Spleen (tissue), 11 donors: ENCODE measurements around the gene MATN1. TPM values are rescaled to one million over a fixed set of nuclear protein-coding genes. Genes with fewer than 3 reads are reported as not detected.

Experiments used
- DNase-seq: peaks from one replicate; pipeline ENCODE4 v3.0.0-alpha.2; 2020
- H3K27ac ChIP-seq, 8 donors: fragments of 200-600 bp; sonication (generic) in 7 of 8; 1 replicate in 4 of 8; 2 replicates in 4 of 8; pipeline versions ENCODE4 v1.5.0 to v1.8.0; 2016 to 2021; ENCODE audit warnings: inconsistent platforms in 4 of 8, mild to moderate bottlenecking in 4 of 8, moderate library complexity in 1 of 8
- H3K27me3 ChIP-seq, 7 donors: fragments of 200-600 bp; sonication (generic) in 6 of 7; replicated peaks in 1 of 7; 1 replicate in 4 of 7; 2 replicates in 3 of 7; pipeline versions ENCODE4 v1.5.0 to v1.8.0; 2016 to 2021; ENCODE audit warnings: inconsistent platforms in 3 of 7, mild to moderate bottlenecking in 1 of 7
- H3K36me3 ChIP-seq, 6 donors: fragments of 200-600 bp; sonication (generic) in 5 of 6; 1 replicate in 4 of 6; 2 replicates in 2 of 6; pipeline versions ENCODE4 v1.5.0 to v1.8.0; 2016 to 2021; ENCODE audit warnings: inconsistent platforms in 2 of 6
- H3K4me1 ChIP-seq, 6 donors: fragments of 200-600 bp; sonication (generic) in 5 of 6; 1 replicate in 3 of 6; 2 replicates in 3 of 6; pipeline versions ENCODE4 v1.5.0 to v1.8.0; 2016 to 2021; ENCODE audit warnings: inconsistent platforms in 3 of 6
- H3K4me3 ChIP-seq, 8 donors: fragments of 200-600 bp; sonication (generic) in 7 of 8; 1 replicate in 4 of 8; 2 replicates in 4 of 8; pipeline versions ENCODE4 v1.5.0 to v1.8.0; 2016 to 2021; ENCODE audit warnings: inconsistent platforms in 4 of 8, mild to moderate bottlenecking in 4 of 8, moderate library complexity in 2 of 8
- H3K9me3 ChIP-seq, 8 donors: fragments of 200-600 bp; sonication (generic) in 7 of 8; 1 replicate in 4 of 8; 2 replicates in 4 of 8; pipeline versions ENCODE4 v1.5.0 to v1.8.0; 2016 to 2021; ENCODE audit warnings: inconsistent platforms in 4 of 8
- CTCF ChIP-seq, 11 experiments: fragments of 200-600 bp in 7 of 11; fragments of 450-650 bp in 4 of 11; sonication (generic) in 4 of 11; IDR thresholded peaks in 8 of 11; conservative IDR thresholded peaks in 3 of 11; 1 replicate in 7 of 11; 2 replicates in 4 of 11; pipeline versions ENCODE4 v1.4.0 to v1.8.0; 2016 to 2021; ENCODE audit warnings: antibody characterized with exemption in 11 of 11, inconsistent platforms in 4 of 11, mild to moderate bottlenecking in 1 of 11
- POLR2A ChIP-seq, 3 donors: fragments of 450-650 bp; IDR thresholded peaks; one replicate each; pipeline ENCODE4 v1.5.1; 2017; ENCODE audit warnings: antibody characterized with exemption in 3 of 3, mild to moderate bottlenecking in 1 of 3
- POLR2AphosphoS5 ChIP-seq, 3 donors: sonication (generic); formaldehyde crosslinking; IDR thresholded peaks; one replicate each; pipeline ENCODE4 v1.5.1; 2017; ENCODE audit warnings: antibody characterized with exemption in 3 of 3
- WGBS, 5 donors: extraction: QIAGEN DNeasy Blood & Tissue Kit in 3 of 5; methylation state at CpG; one replicate each; pipeline versions ENCODE4 v1.1.5 to v1.1.7; 2013 to 2018; 5-methylcytosine and 5-hydroxymethylcytosine counted together
- intact Hi-C: fragments of 100-400 bp; cut with DNase I; formaldehyde crosslinking; loops from one replicate; pipeline ENCODE4 v1.15.0; 2023; ENCODE audit warnings: low total_unique reads
- polyA plus RNA-seq, 3 donors: library from polyadenylated mRNA; stranded (reverse); fragments of 200-250 nt; gene quantifications; one replicate each; pipeline ENCODE4 v1.2.1, GENCODE V29; 2013
- total RNA-seq, 7 donors: library from RNA; depleted of rRNA in 3 of 7; stranded (reverse); fragments of >200 nt in 3 of 7; fragmentation: NEBNext Ultra II Directional in 4 of 7; extraction: Animal tissue kit (Norgen Biotek cat#: 25700) in 4 of 7; gene quantifications; one replicate each; pipeline versions ENCODE4 v1.1.0 to v1.2.1, GENCODE V29; 2016 to 2021
- donor health status: healthy with polysubstance abuse.
- donor health status: DM: no; HTN: no; CAD: no; lungs with moderate emphysema.
- donor health status: DM: no; HTN: no; CAD: no.
- donor health status: Bipolar disorder and iron deficiency.
- donor health status: healthy.
- donor health status: DM: no; HTN: no; CAD: no.
- donor health status: DM: yes; HTN: yes; CAD: no.

The MATN1 gene
- total and polyA plus RNA-seq, 10 donors, result 0.04 to 1.1 (median 0.54) TPM; not detected in 1

- DNase-seq, result peak; percentile 38
- no peak overlapping the region for H3K4me3 ChIP-seq
- intact Hi-C loops, result no loop called here
- H3K27me3 ChIP-seq, result peaks cover 0 to 12% (median 0%) of the 10 kb centered on the region in 7 donors
- no peak for TF ChIP-seq POLR2AphosphoS5 (IDR thresholded peaks at IDR 0.05)
- TF ChIP-seq CTCF (IDR thresholded peaks at IDR 0.05 in 8 of 11, conservative IDR thresholded peaks at IDR 0.05 in 3 of 11), result no peak
- no peak for TF ChIP-seq POLR2A (IDR thresholded peaks at IDR 0.05)
- H3K36me3 ChIP-seq, result no peaks in the 10 kb centered on the region
- H3K9me3 ChIP-seq, result no peaks in the 10 kb centered on the region
- no peak overlapping the region for H3K27ac ChIP-seq
- no peaks in the 10 kb centered on the region for H3K4me1 ChIP-seq
- WGBS, 5 donors, result 81 to 90% (median 87%) methylated on average over 16 to 17 of the region's 17 CpGs
Measured at GRCh38 chr1:30664103-30664755, 59.2 kb downstream of the MATN1 start.

- Histone ChIP-seq H3K9me3 (no peaks in the 10 kb centered on the region), H3K4me1 (no peaks in the 10 kb centered on the region), H3K4me3 (no peak overlapping the region), H3K27ac (no peak overlapping the region), H3K27me3 (peaks cover 0 to 18% (median 3%) of the 10 kb centered on the region in 7 donors), H3K36me3 (no peaks in the 10 kb centered on the region)
- intact Hi-C loops, result no loop called here
- WGBS, 5 donors, result 58 to 74% (median 68%) methylated on average over 13 of the region's 13 CpGs
- TF ChIP-seq POLR2A (IDR thresholded peaks at IDR 0.05) (no peak), CTCF (IDR thresholded peaks at IDR 0.05 in 8 of 11, conservative IDR thresholded peaks at IDR 0.05 in 3 of 11) (no peak), POLR2AphosphoS5 (IDR thresholded peaks at IDR 0.05) (no peak)
- peak; percentile 27 for DNase-seq
Measured at GRCh38 chr1:30663596-30664091, 59.7 kb downstream of the MATN1 start.

GRCh38 chr1:30662291-30662840 is 61.0 kb downstream of the MATN1 start:
- Histone ChIP-seq H3K27ac (no peak overlapping the region), H3K9me3 (no peaks in the 10 kb centered on the region), H3K27me3 (peaks cover 0 to 26% (median 4%) of the 10 kb centered on the region in 7 donors), H3K4me3 (no peak overlapping the region), H3K36me3 (no peaks in the 10 kb centered on the region), H3K4me1 (no peaks in the 10 kb centered on the region)
- TF ChIP-seq POLR2AphosphoS5 (IDR thresholded peaks at IDR 0.05) (no peak), POLR2A (IDR thresholded peaks at IDR 0.05) (no peak), CTCF (IDR thresholded peaks at IDR 0.05 in 8 of 11, conservative IDR thresholded peaks at IDR 0.05 in 3 of 11) (no peak)
- DNase-seq, result peak; percentile 30
- intact Hi-C loops, result no loop called here
- WGBS, 5 donors, result 62 to 80% (median 71%) methylated on average over 7 to 9 of the region's 9 CpGs

GRCh38 chr1:30661311-30661710 is 62.1 kb downstream of the MATN1 start:
- Histone ChIP-seq H3K4me3 (no peak overlapping the region), H3K9me3 (no peaks in the 10 kb centered on the region), H3K27ac (no peak overlapping the region), H3K27me3 (peaks cover 0 to 36% (median 4%) of the 10 kb centered on the region in 7 donors), H3K4me1 (no peaks in the 10 kb centered on the region), H3K36me3 (no peaks in the 10 kb centered on the region)
- intact Hi-C loops, result no loop called here
- TF ChIP-seq POLR2A (IDR thresholded peaks at IDR 0.05) (no peak), POLR2AphosphoS5 (IDR thresholded peaks at IDR 0.05) (no peak), CTCF (IDR thresholded peaks at IDR 0.05 in 8 of 11, conservative IDR thresholded peaks at IDR 0.05 in 3 of 11) (no peak)
- peak; percentile 37 for DNase-seq
- 87 to 97% (median 94%) methylated on average over 10 of the region's 10 CpGs for WGBS, 5 donors
